Cortex of kidney (tissue), 1 donor: Measurements from ENCODE around the gene TFPI.
"Not testable (repeated sequence)": the region's sequence is repeated elsewhere in the genome, so short reads cannot be mapped to it uniquely, and the experiment has no call there.

ENCODE experiments used
- DNase-seq: peaks from one replicate; lab custom pipeline; 2025; lab: John Stamatoyannopoulos, UW

TFPI gene

DNA sequence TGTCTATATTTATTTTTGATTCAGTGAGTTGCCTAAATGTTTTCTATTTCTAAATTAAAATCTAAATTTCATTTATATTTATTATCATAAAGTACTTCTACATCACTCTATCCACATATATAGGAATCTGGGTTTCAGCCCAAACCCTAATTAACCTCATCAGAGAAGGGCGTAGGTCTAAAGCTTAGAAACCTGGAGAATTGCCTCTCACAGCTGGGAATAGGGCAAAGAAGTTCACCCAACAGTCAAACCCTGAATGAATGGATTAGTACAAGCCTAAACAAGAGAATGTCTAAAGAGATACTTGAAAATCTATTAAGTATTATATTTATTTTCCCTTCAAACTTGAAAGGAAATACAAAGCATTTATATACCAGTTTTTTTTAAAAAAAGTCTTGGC is 26.2 kb downstream of the TFPI start:
- DNase-seq, result no peak

DNA sequence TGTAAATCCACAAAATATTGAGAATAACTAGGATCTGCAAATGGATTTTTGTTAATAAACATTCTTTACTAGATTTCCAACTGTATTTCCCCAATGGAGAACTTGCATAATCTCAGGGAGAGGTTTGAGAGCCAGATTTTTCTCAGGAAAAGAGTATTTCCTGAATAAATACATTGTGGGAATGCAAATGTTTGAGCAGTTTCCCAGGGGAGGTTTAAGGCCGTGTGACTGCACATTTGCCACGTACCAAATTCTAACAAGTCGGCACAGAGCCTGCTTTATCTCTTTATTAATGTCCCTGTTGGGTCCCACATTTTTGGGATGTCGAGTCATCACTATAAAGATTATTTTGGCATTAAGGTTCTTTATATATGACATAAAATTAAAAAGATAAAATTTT is 27.0 kb downstream of the TFPI start:
- DNase-seq, result no peak

DNA sequence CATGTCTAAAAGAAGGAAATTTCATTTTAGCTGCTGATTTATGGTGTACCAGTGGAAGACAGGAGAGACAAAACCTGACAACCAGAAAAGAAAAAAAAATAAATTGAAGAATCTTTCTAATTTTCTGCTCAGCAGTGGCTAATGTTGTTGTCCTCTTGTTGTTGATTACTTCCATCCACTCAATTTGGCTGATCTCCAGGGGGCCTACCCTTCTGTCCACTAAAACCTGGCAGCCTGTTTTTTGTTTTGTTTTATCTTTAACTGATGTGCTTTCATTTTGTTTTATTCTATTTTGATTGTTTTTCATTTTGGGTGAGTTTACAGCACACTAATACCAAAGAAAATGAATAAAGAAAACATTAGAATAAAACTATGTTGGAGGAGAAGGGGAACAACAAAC is 27.4 kb downstream of the TFPI start:
- DNase-seq, result no peak

DNA sequence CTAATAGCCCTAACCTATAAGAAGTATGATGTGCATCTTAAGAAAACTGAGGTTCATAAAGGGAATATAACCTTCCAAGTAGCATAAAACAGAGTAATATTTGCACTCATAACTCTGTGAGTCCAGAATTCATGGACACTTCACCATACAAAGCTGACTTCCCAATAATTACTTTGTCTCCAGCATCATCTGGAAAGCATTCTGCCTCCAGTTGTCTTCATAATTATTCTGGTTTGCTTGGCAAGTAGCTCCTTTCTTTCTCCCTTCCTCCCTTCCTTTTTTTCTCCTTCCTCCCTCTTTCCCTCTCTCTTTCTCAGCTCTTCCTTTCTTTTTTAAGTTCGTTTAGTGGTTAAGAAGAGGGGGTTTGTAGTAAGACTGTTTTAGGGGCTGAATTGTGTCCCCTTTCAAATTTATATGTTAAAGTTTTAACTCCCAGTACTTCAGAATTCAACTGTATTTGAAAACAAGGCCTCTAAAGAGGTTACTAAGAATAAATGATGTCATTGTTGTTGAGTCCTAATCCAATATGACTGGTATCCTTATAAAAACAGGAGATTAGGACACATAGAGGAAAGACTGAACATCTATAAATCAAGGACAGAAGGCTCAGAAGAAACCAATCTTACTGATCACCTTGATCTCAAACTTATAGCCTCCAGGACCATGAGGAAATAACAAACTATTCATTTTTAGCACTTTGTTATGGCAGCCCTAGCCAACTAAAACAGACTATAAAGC is 28.9 kb downstream of the TFPI start:
- DNase-seq, result no peak

- DNase-seq, result no peak
Observed at GRCh38 chr2:187523325-187523724, 30.9 kb downstream of the TFPI start.

GRCh38 chr2:187520121-187520624 is 34.1 kb downstream of the TFPI start:
- DNase-seq, result no peak

DNA sequence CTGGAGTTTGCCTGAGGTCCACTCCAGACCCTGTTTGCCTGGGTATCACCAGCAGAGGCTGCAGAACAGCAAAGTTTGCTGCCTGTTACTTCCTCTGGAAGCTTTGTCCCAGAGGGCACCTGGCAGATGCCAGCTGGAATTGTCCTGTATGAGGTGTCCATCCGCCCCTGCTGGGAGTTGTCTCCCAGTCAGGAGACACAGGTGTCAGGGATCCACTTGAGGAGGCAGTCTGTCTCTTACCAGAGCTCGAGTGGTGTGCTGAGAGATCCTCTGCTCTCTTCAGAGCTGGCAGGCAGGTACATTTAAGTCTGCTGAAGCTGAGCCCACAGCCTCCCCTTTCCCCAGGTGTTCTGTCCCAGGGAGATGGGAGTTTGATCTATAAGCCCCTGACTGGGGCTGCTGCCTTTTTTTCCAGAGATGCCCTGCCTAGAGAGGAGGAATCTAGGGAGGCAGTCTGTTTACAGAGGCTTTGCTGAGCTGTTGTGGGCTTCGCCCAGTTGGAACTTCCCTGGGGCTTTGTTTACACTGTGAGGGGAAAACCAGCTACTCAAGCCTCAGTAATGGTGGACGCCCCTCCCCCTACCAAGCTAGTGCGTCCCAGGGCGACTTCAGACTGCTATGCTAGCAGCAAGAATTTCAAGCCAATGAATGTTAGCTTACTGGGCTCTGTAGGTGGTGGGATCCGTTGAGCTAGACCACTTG is 34.7 kb downstream of the TFPI start:
- no peak for DNase-seq

DNA sequence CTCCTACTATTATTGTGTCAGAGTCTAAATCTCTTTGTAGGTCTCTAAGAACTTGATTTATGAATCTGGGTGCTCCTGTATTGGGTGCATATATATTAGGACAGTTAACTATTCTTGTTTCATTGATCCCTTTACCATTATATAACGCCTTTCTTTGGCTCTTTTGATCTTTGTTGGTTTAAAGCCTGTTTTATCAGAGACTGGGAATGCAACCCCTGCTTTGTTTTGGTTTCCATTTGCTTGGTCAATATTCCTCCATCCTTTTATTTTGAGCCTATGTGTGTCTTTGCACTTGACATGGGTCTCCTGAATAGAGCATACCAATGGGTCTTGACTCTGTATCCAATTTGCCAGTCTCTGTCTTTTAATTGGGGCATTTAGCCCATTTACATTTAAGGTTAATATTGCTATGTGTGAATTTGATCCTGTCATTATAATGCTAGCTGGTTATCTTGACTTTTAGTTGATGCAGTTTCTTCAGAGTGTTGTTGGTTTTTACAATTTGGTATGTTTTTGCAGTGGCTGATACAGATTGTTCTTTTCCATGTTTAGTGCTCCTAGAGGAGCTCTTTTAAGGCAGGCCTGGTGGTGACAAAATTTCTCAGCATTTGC is 36.4 kb downstream of the TFPI start:
- not testable (repeated sequence) for DNase-seq

DNA sequence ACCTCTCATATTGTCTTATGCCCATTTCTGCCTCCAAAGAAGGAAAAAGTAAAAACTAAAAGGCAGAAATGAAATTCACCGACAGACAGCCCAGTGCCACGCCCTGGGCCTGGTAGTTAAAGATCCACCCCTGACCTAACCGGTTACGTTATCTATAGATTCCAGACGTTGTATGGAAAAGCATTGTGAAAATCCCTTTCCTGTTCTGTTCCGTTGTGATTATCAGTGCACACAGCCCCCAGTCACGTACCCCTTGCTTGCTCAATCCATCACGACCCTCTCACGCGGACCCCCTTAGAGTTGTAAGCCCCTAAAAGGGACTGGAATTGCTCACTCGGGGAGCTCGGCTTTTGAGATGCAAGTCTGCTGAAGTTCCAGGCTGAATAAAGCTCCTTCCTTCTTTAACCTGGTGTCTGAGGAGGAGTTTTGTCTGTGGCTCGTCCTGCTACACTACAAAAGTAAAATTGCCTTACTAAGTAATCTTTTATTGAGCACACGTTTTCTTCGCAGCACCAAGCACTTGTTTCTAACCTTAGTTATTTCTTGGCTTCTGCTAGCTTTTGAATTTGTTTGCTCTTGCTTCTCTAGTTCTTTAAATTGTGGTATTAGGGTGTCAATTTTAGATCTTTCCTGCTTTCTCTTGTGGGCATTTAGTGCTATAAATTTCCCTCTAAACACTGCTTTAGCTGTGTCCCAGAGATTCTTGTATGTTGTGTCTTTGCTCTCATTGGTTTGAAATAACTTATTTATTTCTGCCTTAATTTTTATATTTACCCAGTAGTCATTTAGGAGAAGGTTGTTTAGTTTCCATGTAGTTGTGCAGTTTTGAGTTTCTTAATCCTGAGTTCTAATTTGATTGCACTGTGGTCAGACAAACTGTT is 37.4 kb downstream of the TFPI start:
- DNase-seq, result not testable (repeated sequence)

GRCh38 chr2:187514930-187515329 is 39.3 kb downstream of the TFPI start:
- DNase-seq, result no peak

DNA sequence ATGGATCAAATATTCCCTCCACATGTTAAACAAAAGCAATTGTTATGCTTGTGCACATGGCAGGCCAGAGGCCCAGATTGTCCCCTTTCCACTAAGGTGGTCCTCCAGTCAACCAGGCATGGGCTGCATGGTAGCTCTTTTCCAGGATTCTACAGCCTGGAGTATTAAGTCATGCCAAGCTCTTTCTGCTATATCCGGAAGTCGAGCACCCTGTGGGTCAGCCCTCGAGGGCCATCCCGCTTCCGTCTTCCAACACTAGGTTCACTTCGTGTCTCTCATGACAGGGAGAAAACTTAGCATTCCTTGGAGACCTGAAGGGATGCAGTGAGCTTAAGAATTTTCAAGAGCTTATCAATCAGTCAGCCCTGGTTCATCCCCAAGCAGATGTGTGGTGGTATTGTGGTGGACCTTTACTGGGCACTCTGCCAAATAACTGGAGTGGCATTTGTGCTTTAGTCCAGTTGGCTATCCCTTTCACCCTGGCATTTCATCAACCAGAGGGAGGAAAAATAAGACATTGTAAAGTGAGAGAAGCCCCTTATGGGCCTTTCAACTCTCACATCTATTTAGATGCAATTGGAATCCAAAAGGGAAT is 39.9 kb downstream of the TFPI start:
- DNase-seq, result not testable (repeated sequence)

GRCh38 chr2:187513460-187514234 is 40.6 kb downstream of the TFPI start:
- not testable (repeated sequence) for DNase-seq

GRCh38 chr2:187511356-187512315 is 42.6 kb downstream of the TFPI start:
- DNase-seq, result no peak

- DNase-seq, result not testable (repeated sequence)
Observed at GRCh38 chr2:187510419-187511355, 43.5 kb downstream of the TFPI start.

GRCh38 chr2:187509667-187510417 is 44.4 kb downstream of the TFPI start:
- DNase-seq, result no peak

DNA sequence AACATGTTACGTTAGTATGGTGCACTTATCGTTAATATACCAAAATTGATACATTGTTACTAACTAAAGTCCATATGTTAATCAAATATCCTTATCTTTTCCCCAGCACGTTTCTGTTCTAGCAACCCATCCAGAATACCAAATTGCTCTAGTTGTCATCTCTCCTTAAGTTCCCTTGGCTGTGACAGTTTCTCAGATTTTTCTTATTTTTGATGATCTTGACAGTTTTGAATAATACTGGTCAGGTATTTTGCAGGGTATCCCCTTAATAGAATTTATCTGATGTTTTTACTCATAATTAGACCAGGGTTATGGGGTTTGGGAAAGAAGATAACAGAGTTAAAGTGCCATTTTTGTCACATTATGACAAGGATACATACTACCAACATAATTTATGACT is 47.8 kb downstream of the TFPI start:
- DNase-seq, result no peak

- DNase-seq, result no peak
Observed at GRCh38 chr2:187505065-187505672, 49.1 kb downstream of the TFPI start.
